Measurements from ENCODE around the gene QKI.

- TF ChIP-seq POLR2A (IDR thresholded peaks at IDR 0.05) (no peak), CTCF (IDR thresholded peaks at IDR 0.05) (no peak)
These were observed 1.4 kb downstream of the QKI start for GRCh38 chr6:163415620-163416556.
